Measurements from ENCODE around the gene IFNL3.
A peak's percentile ranks its signal among the peaks of the same experiment; 100 is the strongest.
"Not testable (repeated sequence)": the region's sequence is repeated elsewhere in the genome, so short reads cannot be mapped to it uniquely, and the experiment has no call there.

IFNL3 gene

GRCh38 chr19:39248806-39249205, 4.0 kb upstream of the IFNL3 start, which contains the start of gene IFNL4:
IFNL4 (minus strand) TSS chr19:39248856.
- H3K27ac ChIP-seq, result no peak within 1 kb of the TSS
- TF ChIP-seq, protein P1, sequence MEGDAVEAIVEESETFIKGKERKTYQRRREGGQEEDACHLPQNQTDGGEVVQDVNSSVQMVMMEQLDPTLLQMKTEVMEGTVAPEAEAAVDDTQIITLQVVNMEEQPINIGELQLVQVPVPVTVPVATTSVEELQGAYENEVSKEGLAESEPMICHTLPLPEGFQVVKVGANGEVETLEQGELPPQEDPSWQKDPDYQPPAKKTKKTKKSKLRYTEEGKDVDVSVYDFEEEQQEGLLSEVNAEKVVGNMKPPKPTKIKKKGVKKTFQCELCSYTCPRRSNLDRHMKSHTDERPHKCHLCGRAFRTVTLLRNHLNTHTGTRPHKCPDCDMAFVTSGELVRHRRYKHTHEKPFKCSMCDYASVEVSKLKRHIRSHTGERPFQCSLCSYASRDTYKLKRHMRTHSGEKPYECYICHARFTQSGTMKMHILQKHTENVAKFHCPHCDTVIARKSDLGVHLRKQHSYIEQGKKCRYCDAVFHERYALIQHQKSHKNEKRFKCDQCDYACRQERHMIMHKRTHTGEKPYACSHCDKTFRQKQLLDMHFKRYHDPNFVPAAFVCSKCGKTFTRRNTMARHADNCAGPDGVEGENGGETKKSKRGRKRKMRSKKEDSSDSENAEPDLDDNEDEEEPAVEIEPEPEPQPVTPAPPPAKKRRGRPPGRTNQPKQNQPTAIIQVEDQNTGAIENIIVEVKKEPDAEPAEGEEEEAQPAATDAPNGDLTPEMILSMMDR (conservative IDR thresholded peaks at IDR 0.05), result no peak
- no peak for TF ChIP-seq ZFX (IDR thresholded peaks at IDR 0.05)

DNA sequence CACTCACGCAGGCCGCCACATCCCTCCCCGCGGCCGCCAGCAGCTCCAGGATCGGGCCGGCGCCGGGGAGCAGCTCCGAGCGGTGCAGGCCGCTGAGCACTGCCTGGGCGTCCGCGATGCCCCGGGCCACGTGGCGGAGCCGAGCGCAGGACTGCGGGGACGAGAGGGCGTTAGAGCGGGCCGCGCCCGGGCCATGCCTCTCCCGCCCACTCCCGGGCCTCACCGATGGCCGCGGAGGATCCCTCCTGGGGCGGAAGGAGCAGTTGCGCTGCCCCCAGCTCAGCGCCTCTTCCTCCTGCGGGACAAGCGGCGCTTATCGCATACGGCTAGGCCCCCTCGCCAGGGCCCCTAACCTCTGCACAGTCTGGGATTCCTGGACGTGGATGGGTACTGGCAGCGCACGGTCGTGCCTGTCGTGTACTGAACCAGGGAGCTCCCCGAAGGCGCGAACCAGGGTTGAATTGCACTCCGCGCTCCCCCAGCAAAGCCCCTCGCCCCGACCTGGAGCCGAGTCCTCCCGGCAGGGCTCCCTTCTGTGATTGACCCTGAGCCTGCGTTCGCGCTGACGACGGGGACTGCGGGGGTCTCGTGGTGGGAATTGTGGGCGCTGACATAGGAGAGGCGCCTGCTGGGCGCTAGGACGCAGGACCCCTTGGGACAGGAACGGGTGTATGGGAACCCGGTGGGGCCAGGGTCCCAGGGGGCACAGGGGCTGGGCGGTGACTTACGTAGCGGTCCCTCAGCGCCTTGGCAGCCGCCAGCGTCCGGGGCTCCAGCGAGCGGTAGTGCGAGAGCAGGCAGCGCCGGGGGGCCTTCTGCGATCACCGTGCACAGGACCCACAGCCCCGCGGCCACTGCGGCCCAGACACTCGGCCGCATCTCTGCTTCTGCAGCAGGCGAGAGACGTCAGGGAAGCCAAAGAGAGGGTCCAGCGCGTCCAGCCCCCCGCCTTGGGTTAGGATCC, 3.2 kb upstream of the IFNL3 start:
- no peak for TF ChIP-seq ZFX (IDR thresholded peaks at IDR 0.05)
- TF ChIP-seq, protein P1 (conservative IDR thresholded peaks at IDR 0.05), result no peak
- H3K27ac ChIP-seq, result no peak overlapping the region

- H3K27ac ChIP-seq, result no peak overlapping the region
- TF ChIP-seq, protein P1 (conservative IDR thresholded peaks at IDR 0.05), result no peak
- no peak for TF ChIP-seq ZFX (IDR thresholded peaks at IDR 0.05)
Measured at GRCh38 chr19:39246951-39247669, 2.3 kb upstream of the IFNL3 start.

DNA sequence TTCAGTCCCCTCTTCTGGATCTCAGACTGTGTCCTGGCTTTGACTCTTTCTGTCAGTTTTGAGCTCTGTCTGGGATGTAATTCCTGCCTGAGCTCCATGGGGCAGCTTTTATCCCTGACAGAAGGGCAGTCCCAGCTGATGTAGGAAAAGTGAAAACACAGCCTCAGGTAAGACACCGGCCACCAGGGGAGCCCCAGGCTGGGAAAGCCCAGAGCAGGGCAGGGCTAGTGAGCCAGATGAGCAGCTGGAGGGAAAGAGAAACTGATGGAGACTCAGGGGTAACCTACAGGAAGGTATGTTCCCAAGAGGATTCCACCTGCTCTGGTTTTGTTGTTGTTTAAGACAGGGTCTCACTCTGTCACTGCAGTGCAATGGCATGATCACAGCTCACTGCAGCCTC, 360 bp upstream of the IFNL3 start:
- not testable (repeated sequence) for H3K27ac ChIP-seq

DNA sequence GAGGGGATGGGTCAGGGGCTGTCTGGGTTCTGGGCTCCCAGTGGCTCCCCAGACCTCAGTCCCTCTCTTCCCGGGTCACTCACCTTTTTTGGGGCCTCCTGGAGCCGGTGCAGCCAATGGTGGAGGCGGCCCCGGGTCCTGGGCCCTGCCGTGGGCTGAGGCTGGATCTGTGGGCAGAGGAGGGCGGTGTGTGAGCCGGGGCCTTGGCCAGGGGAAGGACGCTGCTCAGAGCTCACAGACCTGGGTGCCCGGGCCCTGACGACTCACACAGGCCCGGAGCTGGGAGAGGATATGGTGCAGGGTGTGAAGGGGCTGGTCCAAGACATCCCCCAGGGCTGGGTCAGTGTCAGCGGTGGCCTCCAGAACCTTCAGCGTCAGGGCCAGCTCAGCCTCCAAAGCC, 1.1 kb downstream of the IFNL3 start:
- H3K27ac ChIP-seq, result not testable (repeated sequence)

- H3K27ac ChIP-seq, result no peak overlapping the region
- no peak for TF ChIP-seq ZFX (IDR thresholded peaks at IDR 0.05)
- TF ChIP-seq, protein P1 (conservative IDR thresholded peaks at IDR 0.05), result no peak
Measured at GRCh38 chr19:39240421-39240820, 4.4 kb downstream of the IFNL3 start.

- H3K27ac ChIP-seq, result no peak overlapping the region
- no peak for TF ChIP-seq ZFX (IDR thresholded peaks at IDR 0.05)
- TF ChIP-seq, protein P1 (conservative IDR thresholded peaks at IDR 0.05), result no peak
Measured at GRCh38 chr19:39238944-39239343, 5.9 kb downstream of the IFNL3 start.

DNA sequence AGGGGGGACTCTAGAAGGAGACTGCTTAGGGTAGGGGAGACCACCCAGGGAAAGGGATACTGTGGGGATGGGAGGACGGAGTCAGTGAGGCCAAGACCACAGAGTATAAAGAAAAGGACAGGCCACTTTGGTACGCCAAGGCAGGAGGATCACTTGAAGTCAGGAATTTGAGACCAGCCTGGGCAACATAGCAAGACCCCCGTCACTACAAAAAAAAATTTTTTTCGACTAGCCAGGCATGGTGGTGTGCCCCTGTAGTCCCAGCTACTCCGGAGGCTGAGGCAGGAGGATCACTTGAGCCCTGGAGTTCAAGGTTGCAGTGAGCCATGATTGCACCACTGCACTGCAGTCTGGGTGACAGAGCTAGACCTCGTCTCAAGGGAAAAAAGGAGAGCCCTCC, 6.6 kb downstream of the IFNL3 start:
- TF ChIP-seq, protein P1 (conservative IDR thresholded peaks at IDR 0.05), result no peak
- TF ChIP-seq ZFX (IDR thresholded peaks at IDR 0.05), result no peak
- peak overlapping the region; percentile 42 for H3K27ac ChIP-seq

Data from C4-2B (cell line).